ENCODE measurements around the gene TRABD.

TRABD gene

GRCh38 chr22:50229370-50229769 is 43.7 kb downstream of the TRABD start:
- no peak overlapping the region for H3K9ac ChIP-seq (ENCODE audit: low read depth in 1 of 2, low read length in 2 of 2)
- H3K4me1 ChIP-seq (ENCODE audit: control insufficient read depth in 2 of 2, insufficient read depth in 2 of 2, low read length in 2 of 2): no peaks in the 10 kb centered on the region
- H3K36me3 ChIP-seq (ENCODE audit: control insufficient read depth in 2 of 2, insufficient read depth in 2 of 2, low read length in 2 of 2): peaks cover 28 to 33% of the 10 kb centered on the region in 2 donors
- H3K27me3 ChIP-seq (ENCODE audit: control insufficient read depth in 2 of 2, insufficient read depth in 2 of 2, low read length in 2 of 2): no peaks in the 10 kb centered on the region
- no peak overlapping the region for H3K4me3 ChIP-seq (ENCODE audit: low read length in 2 of 2)
- no peaks in the 10 kb centered on the region for H3K9me3 ChIP-seq (ENCODE audit: control insufficient read depth in 2 of 2, low read length in 2 of 2)
- H3K27ac ChIP-seq (ENCODE audit: low read depth in 2 of 2, low read length in 2 of 2): no peak overlapping the region

- Histone ChIP-seq H3K27me3 (ENCODE audit: control insufficient read depth in 2 of 2, insufficient read depth in 2 of 2, low read length in 2 of 2) (no peaks in the 10 kb centered on the region), H3K4me3 (ENCODE audit: low read length in 2 of 2) (no peak overlapping the region), H3K9ac (ENCODE audit: low read depth in 1 of 2, low read length in 2 of 2) (no peak overlapping the region), H3K4me1 (ENCODE audit: control insufficient read depth in 2 of 2, insufficient read depth in 2 of 2, low read length in 2 of 2) (no peaks in the 10 kb centered on the region), H3K9me3 (ENCODE audit: control insufficient read depth in 2 of 2, low read length in 2 of 2) (no peaks in the 10 kb centered on the region), H3K27ac (ENCODE audit: low read depth in 2 of 2, low read length in 2 of 2) (no peak overlapping the region), H3K36me3 (ENCODE audit: control insufficient read depth in 2 of 2, insufficient read depth in 2 of 2, low read length in 2 of 2) (peaks cover 17 to 22% of the 10 kb centered on the region in 2 donors)
Measured at GRCh38 chr22:50232481-50233151, 46.9 kb downstream of the TRABD start.

GRCh38 chr22:50233223-50233622 is 47.5 kb downstream of the TRABD start:
- no peak overlapping the region for H3K4me3 ChIP-seq (ENCODE audit: low read length in 2 of 2)
- H3K27me3 ChIP-seq (ENCODE audit: control insufficient read depth in 2 of 2, insufficient read depth in 2 of 2, low read length in 2 of 2): no peaks in the 10 kb centered on the region
- H3K4me1 ChIP-seq (ENCODE audit: control insufficient read depth in 2 of 2, insufficient read depth in 2 of 2, low read length in 2 of 2): no peaks in the 10 kb centered on the region
- peaks cover 17 to 18% of the 10 kb centered on the region in 2 donors for H3K36me3 ChIP-seq (ENCODE audit: control insufficient read depth in 2 of 2, insufficient read depth in 2 of 2, low read length in 2 of 2)
- no peak overlapping the region for H3K27ac ChIP-seq (ENCODE audit: low read depth in 2 of 2, low read length in 2 of 2)
- no peaks in the 10 kb centered on the region for H3K9me3 ChIP-seq (ENCODE audit: control insufficient read depth in 2 of 2, low read length in 2 of 2)
- H3K9ac ChIP-seq (ENCODE audit: low read depth in 1 of 2, low read length in 2 of 2): no peak overlapping the region

- Histone ChIP-seq H3K9me3 (ENCODE audit: control insufficient read depth in 2 of 2, low read length in 2 of 2) (no peaks in the 10 kb centered on the region), H3K27me3 (ENCODE audit: control insufficient read depth in 2 of 2, insufficient read depth in 2 of 2, low read length in 2 of 2) (no peaks in the 10 kb centered on the region), H3K4me1 (ENCODE audit: control insufficient read depth in 2 of 2, insufficient read depth in 2 of 2, low read length in 2 of 2) (peaks cover 8 to 10% of the 10 kb centered on the region in 2 donors), H3K9ac (ENCODE audit: low read depth in 1 of 2, low read length in 2 of 2) (no peak overlapping the region), H3K4me3 (ENCODE audit: low read length in 2 of 2) (no peak overlapping the region), H3K27ac (ENCODE audit: low read depth in 2 of 2, low read length in 2 of 2) (no peak overlapping the region), H3K36me3 (ENCODE audit: control insufficient read depth in 2 of 2, insufficient read depth in 2 of 2, low read length in 2 of 2) (peaks cover 5 to 26% of the 10 kb centered on the region in 2 donors)
Measured at GRCh38 chr22:50236731-50237409, 51.2 kb downstream of the TRABD start.

- Histone ChIP-seq H3K4me1 (ENCODE audit: control insufficient read depth in 2 of 2, insufficient read depth in 2 of 2, low read length in 2 of 2) (peaks cover 18 to 20% of the 10 kb centered on the region in 2 donors), H3K27ac (ENCODE audit: low read depth in 2 of 2, low read length in 2 of 2) (no peak overlapping the region), H3K27me3 (ENCODE audit: control insufficient read depth in 2 of 2, insufficient read depth in 2 of 2, low read length in 2 of 2) (no peaks in the 10 kb centered on the region), H3K9ac (ENCODE audit: low read depth in 1 of 2, low read length in 2 of 2) (no peak overlapping the region), H3K9me3 (ENCODE audit: control insufficient read depth in 2 of 2, low read length in 2 of 2) (no peaks in the 10 kb centered on the region), H3K36me3 (ENCODE audit: control insufficient read depth in 2 of 2, insufficient read depth in 2 of 2, low read length in 2 of 2) (peaks cover 5 to 18% of the 10 kb centered on the region in 2 donors), H3K4me3 (ENCODE audit: low read length in 2 of 2) (no peak overlapping the region)
Measured at GRCh38 chr22:50238755-50239154, 53.0 kb downstream of the TRABD start.

- peaks cover 6 to 29% of the 10 kb centered on the region in 2 donors for H3K36me3 ChIP-seq (ENCODE audit: control insufficient read depth in 2 of 2, insufficient read depth in 2 of 2, low read length in 2 of 2)
- H3K27me3 ChIP-seq (ENCODE audit: control insufficient read depth in 2 of 2, insufficient read depth in 2 of 2, low read length in 2 of 2): no peaks in the 10 kb centered on the region
- no peaks in the 10 kb centered on the region for H3K9me3 ChIP-seq (ENCODE audit: control insufficient read depth in 2 of 2, low read length in 2 of 2)
- H3K27ac ChIP-seq (ENCODE audit: low read depth in 2 of 2, low read length in 2 of 2): no peak overlapping the region
- H3K9ac ChIP-seq (ENCODE audit: low read depth in 1 of 2, low read length in 2 of 2): no peak overlapping the region
- H3K4me1 ChIP-seq (ENCODE audit: control insufficient read depth in 2 of 2, insufficient read depth in 2 of 2, low read length in 2 of 2): peaks cover 35% of the 10 kb centered on the region in 2 donors
- peak overlapping the region in 1 of 2 donors; percentile 66 for H3K4me3 ChIP-seq (ENCODE audit: low read length in 2 of 2)
Measured at GRCh38 chr22:50242406-50242949, 56.8 kb downstream of the TRABD start.

- Histone ChIP-seq H3K4me3 (ENCODE audit: low read length in 2 of 2) (peak overlapping the region; percentile 93 to 96), H3K9me3 (ENCODE audit: control insufficient read depth in 2 of 2, low read length in 2 of 2) (no peaks in the 10 kb centered on the region), H3K27me3 (ENCODE audit: control insufficient read depth in 2 of 2, insufficient read depth in 2 of 2, low read length in 2 of 2) (no peaks in the 10 kb centered on the region), H3K27ac (ENCODE audit: low read depth in 2 of 2, low read length in 2 of 2) (peak overlapping the region; percentile 93), H3K4me1 (ENCODE audit: control insufficient read depth in 2 of 2, insufficient read depth in 2 of 2, low read length in 2 of 2) (peaks cover 37 to 40% of the 10 kb centered on the region in 2 donors), H3K9ac (ENCODE audit: low read depth in 1 of 2, low read length in 2 of 2) (peak overlapping the region; percentile 77 to 98), H3K36me3 (ENCODE audit: control insufficient read depth in 2 of 2, insufficient read depth in 2 of 2, low read length in 2 of 2) (peaks cover 6 to 33% of the 10 kb centered on the region in 2 donors)
Measured at GRCh38 chr22:50243685-50244419, 58.1 kb downstream of the TRABD start.

GRCh38 chr22:50244420-50245213 is 58.9 kb downstream of the TRABD start, which contains the start of gene TUBGCP6:
Gene TUBGCP6 (minus strand): TSS chr22:50245023. CDS start chr22:50244459, 564 bp downstream.
- Histone ChIP-seq H3K4me3 (ENCODE audit: low read length in 2 of 2) (peak within 1 kb of the TSS; percentile 93 to 96), H3K36me3 (ENCODE audit: control insufficient read depth in 2 of 2, insufficient read depth in 2 of 2, low read length in 2 of 2) (peaks cover 6 to 31% of the 10 kb centered on the region in 2 donors), H3K27ac (ENCODE audit: low read depth in 2 of 2, low read length in 2 of 2) (peak within 1 kb of the TSS; percentile 93), H3K9me3 (ENCODE audit: control insufficient read depth in 2 of 2, low read length in 2 of 2) (no peaks in the 10 kb centered on the region), H3K27me3 (ENCODE audit: control insufficient read depth in 2 of 2, insufficient read depth in 2 of 2, low read length in 2 of 2) (no peaks in the 10 kb centered on the region), H3K4me1 (ENCODE audit: control insufficient read depth in 2 of 2, insufficient read depth in 2 of 2, low read length in 2 of 2) (peaks cover 41 to 42% of the 10 kb centered on the region in 2 donors), H3K9ac (ENCODE audit: low read depth in 1 of 2, low read length in 2 of 2) (peak within 1 kb of the TSS; percentile 77 to 98)

GRCh38 chr22:50245214-50246072 is 59.7 kb downstream of the TRABD start:
- no peaks in the 10 kb centered on the region for H3K9me3 ChIP-seq (ENCODE audit: control insufficient read depth in 2 of 2, low read length in 2 of 2)
- H3K9ac ChIP-seq (ENCODE audit: low read depth in 1 of 2, low read length in 2 of 2): peak overlapping the region; percentile 77 to 85
- peak overlapping the region; percentile 93 for H3K27ac ChIP-seq (ENCODE audit: low read depth in 2 of 2, low read length in 2 of 2)
- peaks cover 49 to 50% of the 10 kb centered on the region in 2 donors for H3K4me1 ChIP-seq (ENCODE audit: control insufficient read depth in 2 of 2, insufficient read depth in 2 of 2, low read length in 2 of 2)
- peaks cover 6 to 24% of the 10 kb centered on the region in 2 donors for H3K36me3 ChIP-seq (ENCODE audit: control insufficient read depth in 2 of 2, insufficient read depth in 2 of 2, low read length in 2 of 2)
- H3K4me3 ChIP-seq (ENCODE audit: low read length in 2 of 2): peak overlapping the region; percentile 93 to 96
- no peaks in the 10 kb centered on the region for H3K27me3 ChIP-seq (ENCODE audit: control insufficient read depth in 2 of 2, insufficient read depth in 2 of 2, low read length in 2 of 2)

Data from mucosa of rectum (tissue), 2 donors.